H1 (cell line): ENCODE results near the gene SFR1. TPM values are rescaled to one million over a fixed set of nuclear protein-coding genes. Genes with fewer than 3 reads are reported as not detected.

ENCODE experiments used
- CTCF ChIA-PET: fragments of 300-600 bp; sonication (Branson Sonifier 250); formaldehyde crosslinking; loops from one replicate; lab custom pipeline; 2021; ENCODE audit not compliant: partially characterized antibody; lab: Charles Lee
- POLR2A ChIA-PET: fragments of 300-600 bp; sonication (Branson Sonifier 250); formaldehyde crosslinking; loops from one replicate; lab custom pipeline; 2021; ENCODE audit warnings: inconsistent platforms; ENCODE audit not compliant: partially characterized antibody; lab: Charles Lee
- DNase-seq, 2 experiments: peaks; one replicate each; pipeline versions ENCODE4 v3.0.0 to v3.0.0-alpha.2; 2010 to 2022; ENCODE audit warnings: low spot score in 2 of 2, low read depth in 1 of 2, mixed read lengths in 1 of 2
- FAIRE-seq: peaks from 2 replicates; lab custom pipeline; 2011; peaks lifted over from hg19 to GRCh38; lab: Jason Lieb, UNC
- H2AFZ ChIP-seq: 2 replicates; pipeline ENCODE4 v1.8.1; 2012; ENCODE audit warnings: low read length, inconsistent platforms
- H2AK5ac ChIP-seq: 2 replicates; pipeline ENCODE4 v1.6.1; 2013; ENCODE audit warnings: low read depth, low read length
- H2BK120ac ChIP-seq: replicated peaks from 2 replicates; pipeline ENCODE3; 2013; ENCODE audit warnings: low read depth, low read length, inconsistent platforms
- H2BK12ac ChIP-seq: 2 replicates; pipeline ENCODE4 v1.6.1; 2013; ENCODE audit warnings: low read depth, low read length
- H2BK15ac ChIP-seq: 2 replicates; pipeline ENCODE4 v1.6.1; 2013; ENCODE audit warnings: low read length
- H2BK20ac ChIP-seq: 2 replicates; pipeline ENCODE4 v1.6.1; 2013; ENCODE audit warnings: low read length
- H2BK5ac ChIP-seq: 2 replicates; pipeline ENCODE4 v1.6.1; 2013; ENCODE audit warnings: low read depth, low read length
- H3K14ac ChIP-seq: 2 replicates; pipeline ENCODE4 v1.6.1; 2013; ENCODE audit warnings: inconsistent platforms; ENCODE audit not compliant: insufficient read length
- H3K18ac ChIP-seq: 2 replicates; pipeline ENCODE4 v1.6.1; 2013; ENCODE audit warnings: low read length; ENCODE audit errors: extremely low read depth
- H3K23ac ChIP-seq: 2 replicates; pipeline ENCODE4 v1.6.1; 2013; ENCODE audit warnings: inconsistent platforms; ENCODE audit not compliant: insufficient read length
- H3K23me2 ChIP-seq: 2 replicates; pipeline ENCODE4 v1.6.1; 2013; ENCODE audit warnings: low read depth, low read length
- H3K27ac ChIP-seq: 2 replicates; pipeline ENCODE4 v1.6.1; 2011; ENCODE audit warnings: low read depth, low read length, inconsistent platforms
- H3K27me3 ChIP-seq, 4 experiments: replicated peaks in 1 of 4; 1 replicate in 1 of 4; 2 replicates in 3 of 4; pipeline versions ENCODE4 v1.6.1 to v1.8.1; 2011 to 2013; ENCODE audit warnings: low read length in 3 of 4, mild to moderate bottlenecking in 3 of 4, inconsistent platforms in 2 of 4, mixed read lengths in 2 of 4, moderate library complexity in 1 of 4; ENCODE audit not compliant: control insufficient read depth in 3 of 4, insufficient read depth in 3 of 4; ENCODE audit errors: extremely low read depth in 1 of 4
- H3K36me3 ChIP-seq, 4 experiments: 2 replicates each; pipeline versions ENCODE4 v1.6.1 to v1.8.1; 2011 to 2013; ENCODE audit warnings: mild to moderate bottlenecking in 4 of 4, low read length in 3 of 4, moderate library complexity in 2 of 4, control low read depth in 1 of 4, inconsistent platforms in 1 of 4; ENCODE audit not compliant: insufficient read depth in 4 of 4, control insufficient read depth in 2 of 4
- H3K4ac ChIP-seq: replicated peaks from 2 replicates; pipeline ENCODE3; 2013; ENCODE audit warnings: low read length, low read depth, mixed read lengths, inconsistent platforms; ENCODE audit not compliant: insufficient read length
- H3K4me1 ChIP-seq, 4 experiments: replicated peaks in 1 of 4; 1 replicate in 1 of 4; 2 replicates in 3 of 4; pipeline versions ENCODE4 v1.6.1 to v1.8.1; 2011 to 2013; ENCODE audit warnings: low read length in 3 of 4, inconsistent platforms in 2 of 4, mixed read lengths in 1 of 4; ENCODE audit not compliant: insufficient read depth in 4 of 4, control insufficient read depth in 3 of 4
- H3K4me2 ChIP-seq, 2 experiments: 2 replicates each; pipeline versions ENCODE4 v1.6.1 to v1.8.1; 2011 to 2013; ENCODE audit warnings: low read depth in 2 of 2, low read length in 2 of 2, control low read depth in 1 of 2, inconsistent platforms in 1 of 2, mild to moderate bottlenecking in 1 of 2; ENCODE audit not compliant: insufficient read depth in 1 of 2
- H3K4me3 ChIP-seq, 4 experiments: fragments of 200-600, 300-600 bp in 1 of 4; sonication (generic), shearing (Covaris generic), sonication (Bioruptor Twin) in 1 of 4; 2 replicates each; pipeline versions ENCODE4 v1.5.1 to v1.8.1; 2011 to 2016; ENCODE audit warnings: low read length in 4 of 4, low read depth in 3 of 4, control low read depth in 2 of 4, inconsistent platforms in 2 of 4, mild to moderate bottlenecking in 2 of 4, mixed read lengths in 1 of 4, moderate library complexity in 1 of 4; ENCODE audit not compliant: insufficient read depth in 2 of 4; ENCODE audit errors: extremely low read depth in 1 of 4
- H3K56ac ChIP-seq: replicated peaks from 2 replicates; pipeline ENCODE3; 2013; ENCODE audit warnings: low read depth, mild to moderate bottlenecking, mixed read lengths, low read length, inconsistent platforms; ENCODE audit not compliant: insufficient read length
- H3K79me1 ChIP-seq: 2 replicates; pipeline ENCODE4 v1.6.1; 2013; ENCODE audit warnings: low read depth, low read length, control low read depth
- H3K79me2 ChIP-seq, 2 experiments: 2 replicates each; pipeline versions ENCODE4 v1.6.1 to v1.8.1; 2012 to 2013; ENCODE audit warnings: low read length in 2 of 2, mild to moderate bottlenecking in 2 of 2, inconsistent platforms in 1 of 2; ENCODE audit not compliant: insufficient read depth in 2 of 2, control insufficient read depth in 1 of 2
- H3K9ac ChIP-seq, 4 experiments: replicated peaks in 1 of 4; 1 replicate in 1 of 4; 2 replicates in 3 of 4; pipeline versions ENCODE4 v1.6.1 to v1.8.1; 2011 to 2013; ENCODE audit warnings: low read depth in 3 of 4, low read length in 3 of 4, control low read depth in 2 of 4, mild to moderate bottlenecking in 2 of 4, moderate library complexity in 2 of 4, inconsistent platforms in 1 of 4; ENCODE audit errors: extremely low read depth in 1 of 4
- H3K9me3 ChIP-seq, 2 experiments: 2 replicates each; pipeline versions ENCODE4 v1.6.1 to v1.8.1; 2012 to 2013; ENCODE audit warnings: mild to moderate bottlenecking in 2 of 2, moderate library complexity in 2 of 2, control low read depth in 1 of 2, inconsistent platforms in 1 of 2, low read depth in 1 of 2, low read length in 1 of 2, mixed read lengths in 1 of 2; ENCODE audit not compliant: insufficient read depth in 2 of 2
- H4K20me1 ChIP-seq, 2 experiments: replicated peaks in 1 of 2; 2 replicates each; pipeline versions ENCODE3 to v1.8.1; 2011 to 2013; ENCODE audit warnings: inconsistent platforms in 2 of 2, low read length in 2 of 2, mild to moderate bottlenecking in 1 of 2; ENCODE audit not compliant: insufficient read depth in 2 of 2, control insufficient read depth in 1 of 2
- H4K5ac ChIP-seq: 2 replicates; pipeline ENCODE4 v1.6.1; 2013; ENCODE audit warnings: low read length, low read depth, mixed read lengths, inconsistent platforms; ENCODE audit not compliant: insufficient read length
- H4K8ac ChIP-seq: 2 replicates; pipeline ENCODE4 v1.8.0; 2013; ENCODE audit warnings: mild to moderate bottlenecking, moderate library complexity, low read length, inconsistent platforms; ENCODE audit not compliant: insufficient read depth; ENCODE audit errors: extremely low read depth
- H4K91ac ChIP-seq: replicated peaks from 2 replicates; pipeline ENCODE3; 2013; ENCODE audit warnings: low read length, mixed read lengths, inconsistent platforms; ENCODE audit not compliant: insufficient read length
- BACH1 ChIP-seq: IDR thresholded peaks from 2 replicates; pipeline ENCODE4 v1.6.1; 2012; ENCODE audit warnings: low read length, improper control_type of control experiment
- GABPA ChIP-seq: IDR thresholded peaks from 2 replicates; pipeline ENCODE4 v1.6.1; 2011; ENCODE audit warnings: mild to moderate bottlenecking, low read length, moderate library complexity, borderline replicate concordance; ENCODE audit not compliant: insufficient read depth
- JUN ChIP-seq: IDR thresholded peaks from 2 replicates; pipeline ENCODE4 v1.6.1; 2011; ENCODE audit warnings: low read depth, mild to moderate bottlenecking, improper control_type of control experiment, low read length
- POLR2AphosphoS5 ChIP-seq: IDR thresholded peaks from 2 replicates; pipeline ENCODE4 v1.6.1; 2011; ENCODE audit warnings: low read depth, low read length
- POU5F1 ChIP-seq: IDR thresholded peaks from 2 replicates; pipeline ENCODE4 v1.6.1; 2011; ENCODE audit warnings: low read depth, mild to moderate bottlenecking, low read length, moderate library complexity
- RXRA ChIP-seq: IDR thresholded peaks from 2 replicates; pipeline ENCODE4 v1.6.1; 2011; ENCODE audit warnings: low read depth, mild to moderate bottlenecking, low read length, moderate library complexity; ENCODE audit not compliant: insufficient read depth
- SP2 ChIP-seq: IDR thresholded peaks from 2 replicates; pipeline ENCODE4 v1.6.1; 2012; ENCODE audit warnings: mild to moderate bottlenecking, low read length, inconsistent platforms
- SRF ChIP-seq: IDR thresholded peaks from 2 replicates; pipeline ENCODE4 v1.6.1; 2011; ENCODE audit warnings: mild to moderate bottlenecking, low read depth, low read length, moderate library complexity
- TAF7 ChIP-seq: optimal IDR thresholded peaks from 2 replicates; pipeline ENCODE3; 2011; ENCODE audit warnings: low read depth, mild to moderate bottlenecking, inconsistent platforms, low read length, moderate library complexity, borderline replicate concordance
- TEAD4 ChIP-seq: IDR thresholded peaks from 2 replicates; pipeline ENCODE4 v1.6.1; 2012; ENCODE audit warnings: low read depth, low read length, inconsistent platforms, mixed read lengths
- WGBS, 2 experiments: shearing (Covaris generic) in 1 of 2; methylation state at CpG; one replicate each; pipeline versions ENCODE4 v1.1.6 to v1.1.7; 2013 to 2015; ENCODE audit warnings: low lambda C conversion rate in 2 of 2, mixed read lengths in 2 of 2, inconsistent platforms in 1 of 2, low coverage in 1 of 2, missing lambda C conversion rate in 1 of 2; ENCODE audit not compliant: insufficient replicate concordance in 2 of 2, insufficient coverage in 1 of 2, insufficient read length in 1 of 2; ENCODE audit errors: extremely low coverage in 1 of 2, missing lambda C conversion rate in 1 of 2; 5-methylcytosine and 5-hydroxymethylcytosine counted together
- polyA plus RNA-seq, 7 experiments: library from polyadenylated mRNA; depleted of rRNA in 3 of 7; stranded (reverse) in 5 of 7; unstranded in 2 of 7; fragments of >200 nt in 5 of 7; fragments of 200-250 nt in 2 of 7; gene quantifications; 1 replicate in 5 of 7; 2 replicates in 1 of 7; 4 replicates in 1 of 7; pipeline versions ENCODE4 v1.2.1 to v1.2.3, GENCODE V29; 2011 to 2013; ENCODE audit warnings: missing spikeins in 2 of 7, mixed read lengths in 2 of 7
- total RNA-seq: library from RNA; stranded (reverse); fragmentation: NEBNext Ultra II Directional; extraction: Animal tissue kit (Norgen Biotek cat#: 25700); gene quantifications from 2 replicates; pipeline ENCODE4 v1.2.1, GENCODE V29; 2021

Gene SFR1
- total and polyA plus RNA-seq, 2 of the 8 experiments (the other 6 are each of a cell fraction or from before 2014, with no cell fraction given), result 3.4 to 7.7 TPM

GRCh38 chr10:104117839-104118323, 4.1 kb upstream of the SFR1 start:
- CTCF ChIA-PET, result no interaction called here
- no peak overlapping the region for H3K4me2 ChIP-seq

More at GRCh38 chr10:104117839-104118323, 4.1 kb upstream of the SFR1 start:
- H3K4me3 ChIP-seq, result no peak overlapping the region
- H2BK15ac ChIP-seq, result no peak overlapping the region
- H3K4me1 ChIP-seq, result peaks cover 0 to 8% (median 4%) of the 10 kb centered on the region in 4 experiments; a peak in 3 of 7 replicates
- H3K36me3 ChIP-seq, result no peaks in the 10 kb centered on the region
- no peaks in the 10 kb centered on the region for H3K79me1 ChIP-seq
- POLR2A ChIA-PET, result no interaction called here
- no peak for TF ChIP-seq BACH1
- TF ChIP-seq SP2, result no peak
- TF ChIP-seq JUN, result no peak
- no peak for TF ChIP-seq TAF7
- TF ChIP-seq POLR2AphosphoS5, result no peak
- no peak for TF ChIP-seq RXRA
- TF ChIP-seq POU5F1, result no peak
- no peak for TF ChIP-seq GABPA
- no peak for TF ChIP-seq TEAD4
- TF ChIP-seq SRF, result no peak
- H2BK20ac ChIP-seq, result no peak overlapping the region
- H3K9me3 ChIP-seq, result no peaks in the 10 kb centered on the region
- no peak overlapping the region for H2AFZ ChIP-seq
- no peak overlapping the region for H4K8ac ChIP-seq
- no peak overlapping the region for H3K9ac ChIP-seq
- no peak overlapping the region for H2AK5ac ChIP-seq
- H3K56ac ChIP-seq, result no peak overlapping the region
- peaks cover 5% of the 10 kb centered on the region for H3K23me2 ChIP-seq
- no peak overlapping the region for H3K18ac ChIP-seq
- WGBS, 2 experiments, result 90% methylated on average over 4 of the region's 4 CpGs; no CpG with 5 or more reads in 1 of the 2 experiments
- DNase-seq, result no peak
- H3K27ac ChIP-seq, result no peak overlapping the region
- H4K91ac ChIP-seq, result no peak overlapping the region
- H4K5ac ChIP-seq, result no peak overlapping the region
- H3K4ac ChIP-seq, result no peak overlapping the region
- H3K23ac ChIP-seq, result no peak overlapping the region
- no peak overlapping the region for H3K14ac ChIP-seq
- no peak for FAIRE-seq
- H4K20me1 ChIP-seq, result no peaks in the 10 kb centered on the region
- H3K27me3 ChIP-seq, result no peaks in the 10 kb centered on the region
- no peak overlapping the region for H2BK120ac ChIP-seq
- H3K79me2 ChIP-seq, result no peaks in the 10 kb centered on the region
- no peak overlapping the region for H2BK12ac ChIP-seq
- H2BK5ac ChIP-seq, result no peak overlapping the region
